Measurements from ENCODE around the gene UNC79.

GRCh38 chr14:93688239-93688666, 257.5 kb downstream of the UNC79 start:
- TF ChIP-seq CTCF (IDR thresholded peaks at IDR 0.05) (no peak), POLR2A (IDR thresholded peaks at IDR 0.05) (no peak)

Data from testis (tissue), 2 donors.